Mesothelial cell of epicardium (in vitro differentiated cells): ENCODE measurements around the gene GTPBP2. TPM values are rescaled to one million over a fixed set of nuclear protein-coding genes. Genes with fewer than 3 reads are reported as not detected.
"Not testable (repeated sequence)": the region's sequence is repeated elsewhere in the genome, so short reads cannot be mapped to it uniquely, and the experiment has no call there.

Experiments
- DNase-seq, 2 experiments: peaks; one replicate each; pipeline ENCODE4 v3.0.0; 2021; ENCODE audit warnings: low spot score in 2 of 2; ENCODE audit not compliant: unreplicated experiment in 2 of 2
- H3K27ac Mint-ChIP-seq: 2 replicates; pipeline ENCODE4 v1.8.0; 2021; ENCODE audit warnings: mixed read lengths
- H3K27me3 Mint-ChIP-seq: 2 replicates; pipeline ENCODE4 v1.8.0; 2021; ENCODE audit warnings: low read depth, mixed read lengths
- H3K36me3 Mint-ChIP-seq: 2 replicates; pipeline ENCODE4 v1.8.0; 2021; ENCODE audit warnings: mixed read lengths
- H3K4me1 Mint-ChIP-seq: 2 replicates; pipeline ENCODE4 v1.8.0; 2021; ENCODE audit warnings: mixed read lengths
- H3K4me3 Mint-ChIP-seq: 2 replicates; pipeline ENCODE4 v1.8.0; 2021; ENCODE audit warnings: mild to moderate bottlenecking, moderate library complexity, mixed read lengths
- H3K9me3 Mint-ChIP-seq: 2 replicates; pipeline ENCODE4 v1.8.0; 2021; ENCODE audit warnings: mixed read lengths
- total RNA-seq: library from RNA; stranded (reverse); gene quantifications from 3 replicates; pipeline ENCODE4 v1.2.1, GENCODE V29; 2021
- TF ChIP-seq, protein P1 (sequence below): fragments of 200-600 bp; sonication (generic); IDR thresholded peaks from one replicate; pipeline ENCODE4 v1.5.0; 2021; ENCODE audit warnings: antibody characterized with exemption; ENCODE audit not compliant: unreplicated experiment

GTPBP2 gene
- total RNA-seq, 1 donor from 2014 or later = 76.5 TPM

- Mint-ChIP-seq H3K9me3 (no peaks in the 10 kb centered on the region), H3K27ac (peak overlapping the region; percentile 91), H3K27me3 (no peaks in the 10 kb centered on the region), H3K4me1 (peaks cover 21% of the 10 kb centered on the region), H3K36me3 (peaks cover 19% of the 10 kb centered on the region), H3K4me3 (peak overlapping the region; percentile 96)
- TF ChIP-seq, protein P1, sequence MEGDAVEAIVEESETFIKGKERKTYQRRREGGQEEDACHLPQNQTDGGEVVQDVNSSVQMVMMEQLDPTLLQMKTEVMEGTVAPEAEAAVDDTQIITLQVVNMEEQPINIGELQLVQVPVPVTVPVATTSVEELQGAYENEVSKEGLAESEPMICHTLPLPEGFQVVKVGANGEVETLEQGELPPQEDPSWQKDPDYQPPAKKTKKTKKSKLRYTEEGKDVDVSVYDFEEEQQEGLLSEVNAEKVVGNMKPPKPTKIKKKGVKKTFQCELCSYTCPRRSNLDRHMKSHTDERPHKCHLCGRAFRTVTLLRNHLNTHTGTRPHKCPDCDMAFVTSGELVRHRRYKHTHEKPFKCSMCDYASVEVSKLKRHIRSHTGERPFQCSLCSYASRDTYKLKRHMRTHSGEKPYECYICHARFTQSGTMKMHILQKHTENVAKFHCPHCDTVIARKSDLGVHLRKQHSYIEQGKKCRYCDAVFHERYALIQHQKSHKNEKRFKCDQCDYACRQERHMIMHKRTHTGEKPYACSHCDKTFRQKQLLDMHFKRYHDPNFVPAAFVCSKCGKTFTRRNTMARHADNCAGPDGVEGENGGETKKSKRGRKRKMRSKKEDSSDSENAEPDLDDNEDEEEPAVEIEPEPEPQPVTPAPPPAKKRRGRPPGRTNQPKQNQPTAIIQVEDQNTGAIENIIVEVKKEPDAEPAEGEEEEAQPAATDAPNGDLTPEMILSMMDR = no peak
- no peak for DNase-seq
Observed at GRCh38 chr6:43636308-43636659, 7.2 kb upstream of the GTPBP2 start.

- Mint-ChIP-seq H3K9me3 (no peaks in the 10 kb centered on the region), H3K27ac (peak within 1 kb of the TSS; percentile 91), H3K4me1 (peaks cover 22% of the 10 kb centered on the region), H3K27me3 (no peaks in the 10 kb centered on the region), H3K4me3 (peak within 1 kb of the TSS; percentile 96), H3K36me3 (peaks cover 16% of the 10 kb centered on the region)
- TF ChIP-seq, protein P1 = no peak
- peak; percentile 41 to 76 for DNase-seq
Observed at GRCh38 chr6:43635387-43636307, 6.6 kb upstream of the GTPBP2 start, which contains the start of gene MAD2L1BP. Gene MAD2L1BP, plus strand, starts transcription at chr6:43635840. Its CDS starts 36 bp downstream, at chr6:43635876.

DNA sequence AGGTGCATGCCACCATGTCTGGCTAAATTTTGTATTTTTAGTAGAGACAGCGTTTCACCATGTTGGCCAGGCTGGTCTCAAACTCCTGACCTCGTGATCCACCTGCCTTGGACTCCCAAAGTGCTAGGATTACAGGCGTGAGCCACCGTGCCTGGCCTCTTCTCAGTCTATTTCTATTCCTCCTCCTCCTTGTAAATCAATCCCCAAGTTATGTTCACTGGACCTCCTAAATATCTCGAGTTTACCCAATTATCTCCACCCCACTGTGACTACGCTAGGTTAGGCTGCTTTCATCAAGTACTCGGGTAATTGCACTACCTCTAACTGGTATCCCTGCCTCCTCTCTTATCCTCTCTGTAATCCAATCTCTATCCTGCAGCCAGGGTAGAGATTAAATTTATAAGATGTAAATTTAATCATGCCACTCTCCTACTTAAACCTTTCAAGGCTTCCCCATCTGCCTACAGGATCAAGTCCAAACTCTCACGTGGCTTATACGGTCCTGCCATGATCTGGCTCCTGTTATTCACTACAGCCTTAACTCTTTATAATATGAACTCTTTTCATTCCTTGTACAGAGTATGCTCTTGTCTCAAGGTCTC is 5.7 kb upstream of the GTPBP2 start:
- H3K4me3 Mint-ChIP-seq = peak overlapping the region; percentile 96
- peaks cover 8% of the 10 kb centered on the region for H3K36me3 Mint-ChIP-seq
- H3K27me3 Mint-ChIP-seq = no peaks in the 10 kb centered on the region
- peaks cover 27% of the 10 kb centered on the region for H3K4me1 Mint-ChIP-seq
- no peaks in the 10 kb centered on the region for H3K9me3 Mint-ChIP-seq
- DNase-seq = no peak
- TF ChIP-seq, protein P1 = no peak
- H3K27ac Mint-ChIP-seq = no peak overlapping the region

DNA sequence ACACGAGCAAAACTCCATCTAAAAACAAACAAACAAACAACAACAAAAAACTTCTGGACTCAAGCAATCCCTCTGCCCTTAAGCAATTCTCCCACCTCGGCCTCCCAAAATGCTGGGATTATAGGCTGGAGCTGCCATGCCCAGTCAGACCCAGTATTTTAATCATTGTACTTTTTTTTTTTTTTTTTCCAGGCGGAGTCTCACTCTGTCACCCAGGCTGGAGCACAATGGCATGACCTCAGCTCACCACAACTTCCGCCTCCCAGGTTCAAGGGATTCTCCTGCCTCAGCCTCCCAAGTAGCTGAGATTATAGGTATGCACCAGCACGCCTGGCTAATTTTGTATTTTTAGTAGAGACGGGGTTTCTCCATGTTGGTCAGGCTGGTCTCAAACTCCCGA is 3.9 kb upstream of the GTPBP2 start:
- DNase-seq, H3K27me3 Mint-ChIP-seq, H3K4me3 Mint-ChIP-seq, H3K9me3 Mint-ChIP-seq, H3K27ac Mint-ChIP-seq, H3K36me3 Mint-ChIP-seq: not testable (repeated sequence)
- H3K4me1 Mint-ChIP-seq = peaks cover 24% of the 10 kb centered on the region

- TF ChIP-seq, protein P1 = no peak
- H3K4me1 Mint-ChIP-seq = peaks cover 29% of the 10 kb centered on the region
- H3K27ac Mint-ChIP-seq = peak overlapping the region; percentile 90
- H3K27me3 Mint-ChIP-seq = no peaks in the 10 kb centered on the region
- no peaks in the 10 kb centered on the region for H3K9me3 Mint-ChIP-seq
- DNase-seq = no peak
- H3K4me3 Mint-ChIP-seq = no peak overlapping the region
- H3K36me3 Mint-ChIP-seq = peaks cover 7% of the 10 kb centered on the region
Observed at GRCh38 chr6:43630980-43631619, 2.0 kb upstream of the GTPBP2 start.
